ENCODE results near the gene MED1. TPM values are rescaled to one million over a fixed set of nuclear protein-coding genes. Genes with fewer than 3 reads are reported as not detected.

Gene MED1
- total RNA-seq, 2 experiments from 2014 or later: 24.7 to 28.7 TPM

DNA sequence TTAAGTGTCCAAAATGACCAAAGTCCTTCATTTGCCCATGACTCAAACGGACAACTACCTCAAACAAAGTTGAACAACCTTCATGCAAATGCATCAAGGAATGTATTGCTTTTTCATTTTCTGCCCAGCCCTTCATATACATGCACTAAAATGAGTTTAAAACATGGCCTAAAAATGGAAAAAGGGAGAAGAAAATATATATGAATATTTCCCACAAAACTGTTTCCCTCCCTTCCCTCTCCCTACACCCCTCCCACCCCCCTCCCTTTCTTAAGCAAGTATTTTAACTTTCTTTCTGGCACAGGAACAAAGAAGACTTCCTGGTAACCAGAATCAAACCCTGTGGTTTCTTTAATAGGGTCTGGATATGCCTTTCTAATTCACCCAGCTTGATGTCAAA, 44.1 kb downstream of the MED1 start:
- ChIA-PET CTCF (no interaction called here), POLR2A (interaction anchor here (0.9 kb wide), 1 partner anchor 13 kb away, joined by 4 read pairs; no protein-coding TSS in a partner anchor)
- DNase-seq (no peak), ATAC-seq (ENCODE audit: poor library complexity) (no peak)
- intact Hi-C loops (cut with DNase I, micrococcal nuclease): loop anchor here in 1 of 2 experiments (10.0 kb wide), 1 partner anchor 602 kb away; no protein-coding TSS in a partner anchor
- Mint-ChIP-seq H3K27ac (no peak overlapping the region), H3K27me3 (no peaks in the 10 kb centered on the region), H3K4me3 (peak overlapping the region; percentile 50), H3K9me3 (no peaks in the 10 kb centered on the region), H3K4me1 (ENCODE audit: low read depth) (peaks cover 13% of the 10 kb centered on the region), H3K36me3 (ENCODE audit: low read depth) (peaks cover 45% of the 10 kb centered on the region)
- H3K9me3 ChIP-seq (ENCODE audit: control insufficient read depth in 1 of 2, insufficient read depth in 1 of 2, low read length in 2 of 2): no peaks in the 10 kb centered on the region
- H3K36me3 ChIP-seq (ENCODE audit: insufficient read depth, low read length): peaks cover 45% of the 10 kb centered on the region
- H3K4me1 ChIP-seq (ENCODE audit: insufficient read depth, low read length): no peaks in the 10 kb centered on the region
- no peak overlapping the region for H3K27ac ChIP-seq (ENCODE audit: low read depth in 1 of 2, low read length in 2 of 2)
- TF ChIP-seq, protein P1, sequence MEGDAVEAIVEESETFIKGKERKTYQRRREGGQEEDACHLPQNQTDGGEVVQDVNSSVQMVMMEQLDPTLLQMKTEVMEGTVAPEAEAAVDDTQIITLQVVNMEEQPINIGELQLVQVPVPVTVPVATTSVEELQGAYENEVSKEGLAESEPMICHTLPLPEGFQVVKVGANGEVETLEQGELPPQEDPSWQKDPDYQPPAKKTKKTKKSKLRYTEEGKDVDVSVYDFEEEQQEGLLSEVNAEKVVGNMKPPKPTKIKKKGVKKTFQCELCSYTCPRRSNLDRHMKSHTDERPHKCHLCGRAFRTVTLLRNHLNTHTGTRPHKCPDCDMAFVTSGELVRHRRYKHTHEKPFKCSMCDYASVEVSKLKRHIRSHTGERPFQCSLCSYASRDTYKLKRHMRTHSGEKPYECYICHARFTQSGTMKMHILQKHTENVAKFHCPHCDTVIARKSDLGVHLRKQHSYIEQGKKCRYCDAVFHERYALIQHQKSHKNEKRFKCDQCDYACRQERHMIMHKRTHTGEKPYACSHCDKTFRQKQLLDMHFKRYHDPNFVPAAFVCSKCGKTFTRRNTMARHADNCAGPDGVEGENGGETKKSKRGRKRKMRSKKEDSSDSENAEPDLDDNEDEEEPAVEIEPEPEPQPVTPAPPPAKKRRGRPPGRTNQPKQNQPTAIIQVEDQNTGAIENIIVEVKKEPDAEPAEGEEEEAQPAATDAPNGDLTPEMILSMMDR (IDR thresholded peaks at IDR 0.05): no peak
- no peak overlapping the region for H3K4me3 ChIP-seq (ENCODE audit: low read length)
- H3K27me3 ChIP-seq (ENCODE audit: control insufficient read depth in 1 of 2, insufficient read depth in 2 of 2, low read length in 2 of 2): no peaks in the 10 kb centered on the region

DNA sequence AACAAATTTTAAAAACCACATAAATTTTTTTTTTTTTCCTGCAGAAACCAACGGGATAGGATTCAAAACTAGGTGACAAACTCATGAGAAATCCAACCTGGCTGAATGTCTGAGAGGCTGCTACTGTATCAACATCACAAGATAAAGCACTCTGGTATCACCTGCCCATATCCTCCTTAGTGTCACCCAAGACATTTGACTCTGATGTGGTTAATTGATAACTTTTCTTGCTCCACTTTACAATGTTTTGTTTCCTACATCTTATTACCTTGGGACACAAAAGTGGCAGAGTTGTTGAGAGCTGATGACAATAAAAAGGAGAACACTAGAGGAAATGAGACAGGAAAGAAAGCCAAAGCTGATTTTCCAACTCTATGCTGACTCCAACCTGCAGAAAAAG, 45.6 kb downstream of the MED1 start:
- Histone ChIP-seq H3K27me3 (ENCODE audit: control insufficient read depth in 1 of 2, insufficient read depth in 2 of 2, low read length in 2 of 2) (no peaks in the 10 kb centered on the region), H3K27ac (ENCODE audit: low read depth in 1 of 2, low read length in 2 of 2) (no peak overlapping the region), H3K9me3 (ENCODE audit: control insufficient read depth in 1 of 2, insufficient read depth in 1 of 2, low read length in 2 of 2) (no peaks in the 10 kb centered on the region), H3K4me1 (ENCODE audit: insufficient read depth, low read length) (peaks cover 8% of the 10 kb centered on the region), H3K4me3 (ENCODE audit: low read length) (no peak overlapping the region), H3K36me3 (ENCODE audit: insufficient read depth, low read length) (peaks cover 31% of the 10 kb centered on the region)
- Mint-ChIP-seq H3K27me3 (no peaks in the 10 kb centered on the region), H3K4me1 (ENCODE audit: low read depth) (peaks cover 19% of the 10 kb centered on the region), H3K9me3 (no peaks in the 10 kb centered on the region), H3K27ac (no peak overlapping the region), H3K36me3 (ENCODE audit: low read depth) (peaks cover 40% of the 10 kb centered on the region), H3K4me3 (peak overlapping the region; percentile 39)
- DNase-seq: no peak
- POLR2A ChIA-PET: no interaction called here
- no peak for ATAC-seq (ENCODE audit: poor library complexity)
- intact Hi-C loops (cut with DNase I, micrococcal nuclease): loop anchor here in 1 of 2 experiments (10.0 kb wide), 1 partner anchor 601 kb away; no protein-coding TSS in a partner anchor
- TF ChIP-seq, protein P1 (IDR thresholded peaks at IDR 0.05): no peak
- CTCF ChIA-PET: no interaction called here

DNA sequence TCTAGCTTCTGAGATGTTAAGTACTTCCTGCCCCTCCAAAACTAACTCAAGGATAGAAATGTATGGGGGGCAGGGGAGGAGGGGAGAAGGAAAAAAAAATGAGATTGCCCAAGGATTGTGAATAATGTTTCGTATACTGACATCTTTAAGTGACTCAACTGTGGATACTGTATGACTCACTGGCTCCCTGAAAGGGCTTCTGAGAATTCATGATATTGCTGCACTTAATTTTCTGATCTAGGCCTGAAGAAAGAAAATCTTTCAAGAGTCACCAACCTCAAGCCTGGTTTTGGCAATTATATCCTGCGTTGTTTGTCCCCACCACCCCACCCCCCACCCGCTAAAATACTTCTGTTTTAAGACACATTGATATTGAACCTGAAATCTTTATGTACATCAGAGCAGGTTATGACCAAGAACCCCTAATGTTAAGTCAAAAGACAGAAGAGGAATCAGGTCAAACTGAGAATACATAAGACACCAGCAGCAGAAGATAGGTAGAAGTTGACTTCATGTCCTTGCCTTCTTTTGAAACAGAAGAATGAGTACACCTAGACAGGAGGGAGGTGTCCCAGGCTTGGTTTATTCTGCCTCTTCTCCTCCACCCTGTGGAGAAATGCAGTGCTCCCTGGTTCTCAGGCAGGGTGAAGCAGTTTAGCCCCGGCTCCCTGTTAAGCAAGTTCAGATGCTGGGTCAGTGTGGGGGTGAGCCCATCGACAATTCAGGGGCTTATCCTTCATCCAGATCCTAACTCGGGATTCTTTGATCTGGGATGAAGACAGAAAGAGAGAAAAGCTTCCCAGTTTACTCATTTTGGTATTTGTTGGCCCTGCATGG, 46.3 kb downstream of the MED1 start:
- CTCF ChIA-PET: no interaction called here
- peak in 2 of 14 experiments; percentile 5 to 22 for DNase-seq
- intact Hi-C loops (cut with DNase I, micrococcal nuclease): loop anchor here in 1 of 2 experiments (10.0 kb wide), 1 partner anchor 600 kb away; no protein-coding TSS in a partner anchor
- Histone ChIP-seq H3K27me3 (ENCODE audit: control insufficient read depth in 1 of 2, insufficient read depth in 2 of 2, low read length in 2 of 2) (no peaks in the 10 kb centered on the region), H3K36me3 (ENCODE audit: insufficient read depth, low read length) (peaks cover 24% of the 10 kb centered on the region), H3K4me3 (ENCODE audit: low read length) (no peak overlapping the region), H3K4me1 (ENCODE audit: insufficient read depth, low read length) (peaks cover 10% of the 10 kb centered on the region), H3K9me3 (ENCODE audit: control insufficient read depth in 1 of 2, insufficient read depth in 1 of 2, low read length in 2 of 2) (no peaks in the 10 kb centered on the region), H3K27ac (ENCODE audit: low read depth in 1 of 2, low read length in 2 of 2) (no peak overlapping the region)
- TF ChIP-seq, protein P1 (IDR thresholded peaks at IDR 0.05): no peak
- H3K36me3 Mint-ChIP-seq (ENCODE audit: low read depth): peaks cover 36% of the 10 kb centered on the region
- peak overlapping the region; percentile 56 for H3K4me3 Mint-ChIP-seq
- ATAC-seq (ENCODE audit: poor library complexity): no peak
- H3K9me3 Mint-ChIP-seq: no peaks in the 10 kb centered on the region
- no peaks in the 10 kb centered on the region for H3K27me3 Mint-ChIP-seq
- POLR2A ChIA-PET: no interaction called here
- H3K27ac Mint-ChIP-seq: peak overlapping the region; percentile 36
- H3K4me1 Mint-ChIP-seq (ENCODE audit: low read depth): peaks cover 25% of the 10 kb centered on the region
